Activated naive CD4-positive, alpha-beta T cell treated with anti-CD3 and anti-CD28 coated beads, Interleukin-2, amount 10 ng/mL, durations not matched to agents 7 days and 5 days (primary cell): ENCODE results near the gene PCYT1A.

ENCODE experiments used
- CTCF ChIA-PET: fragments of 350-600 bp; sonication (Branson Sonifier 250); formaldehyde crosslinking; loops from one replicate; lab custom pipeline; 2021; ENCODE audit warnings: antibody characterized with exemption; lab: Charles Lee
- DNase-seq: peaks from one replicate; pipeline ENCODE4 v3.0.0-alpha.2; 2020
- H3K27ac Mint-ChIP-seq: one replicate; pipeline ENCODE4 v1.8.0; 2021; ENCODE audit warnings: mild to moderate bottlenecking, moderate library complexity, mixed read lengths
- H3K27me3 Mint-ChIP-seq: one replicate; pipeline ENCODE4 v1.8.0; 2021; ENCODE audit warnings: mild to moderate bottlenecking, mixed read lengths
- H3K36me3 Mint-ChIP-seq: one replicate; pipeline ENCODE4 v1.8.0; 2021; ENCODE audit warnings: mixed read lengths
- H3K4me1 Mint-ChIP-seq: one replicate; pipeline ENCODE4 v1.8.0; 2021; ENCODE audit warnings: mixed read lengths
- H3K4me3 Mint-ChIP-seq: one replicate; pipeline ENCODE4 v1.8.0; 2021; ENCODE audit warnings: mild to moderate bottlenecking, moderate library complexity, mixed read lengths
- H3K9me3 Mint-ChIP-seq: one replicate; pipeline ENCODE4 v1.8.0; 2021; ENCODE audit warnings: mixed read lengths

PCYT1A gene

GRCh38 chr3:196238612-196239560 is 48.6 kb downstream of the PCYT1A start:
- Mint-ChIP-seq H3K4me3 (no peak overlapping the region), H3K9me3 (no peaks in the 10 kb centered on the region), H3K36me3 (peaks cover 50% of the 10 kb centered on the region), H3K27me3 (no peaks in the 10 kb centered on the region), H3K27ac (no peak overlapping the region), H3K4me1 (peaks cover 4% of the 10 kb centered on the region)
- CTCF ChIA-PET, result no interaction called here
- DNase-seq, result no peak

GRCh38 chr3:196237203-196237602 is 50.3 kb downstream of the PCYT1A start:
- Mint-ChIP-seq H3K4me3 (no peak overlapping the region), H3K27ac (no peak overlapping the region), H3K9me3 (no peaks in the 10 kb centered on the region), H3K27me3 (no peaks in the 10 kb centered on the region), H3K36me3 (peaks cover 42% of the 10 kb centered on the region), H3K4me1 (peaks cover 4% of the 10 kb centered on the region)
- CTCF ChIA-PET, result interaction anchor here (0.7 kb wide), 1 partner anchor 285 kb away, joined by 3 read pairs; no protein-coding TSS in a partner anchor
- no peak for DNase-seq

- peaks cover 32% of the 10 kb centered on the region for H3K36me3 Mint-ChIP-seq
- CTCF ChIA-PET, result no interaction called here
- H3K27ac Mint-ChIP-seq, result peak overlapping the region; percentile 8
- H3K4me3 Mint-ChIP-seq, result no peak overlapping the region
- DNase-seq, result no peak
- H3K4me1 Mint-ChIP-seq, result peaks cover 4% of the 10 kb centered on the region
- H3K9me3 Mint-ChIP-seq, result no peaks in the 10 kb centered on the region
- no peaks in the 10 kb centered on the region for H3K27me3 Mint-ChIP-seq
These were observed 51.3 kb downstream of the PCYT1A start for GRCh38 chr3:196236223-196236622.

- Mint-ChIP-seq H3K27me3 (no peaks in the 10 kb centered on the region), H3K4me1 (peaks cover 4% of the 10 kb centered on the region), H3K36me3 (peaks cover 32% of the 10 kb centered on the region), H3K9me3 (no peaks in the 10 kb centered on the region), H3K27ac (no peak overlapping the region), H3K4me3 (no peak overlapping the region)
- no peak for DNase-seq
- CTCF ChIA-PET, result no interaction called here
These were observed 51.9 kb downstream of the PCYT1A start for GRCh38 chr3:196235452-196236122.

GRCh38 chr3:196232882-196233251 is 54.7 kb downstream of the PCYT1A start:
- H3K4me1 Mint-ChIP-seq, result peaks cover 4% of the 10 kb centered on the region
- DNase-seq, result no peak
- H3K9me3 Mint-ChIP-seq, result no peaks in the 10 kb centered on the region
- CTCF ChIA-PET, result no interaction called here
- no peaks in the 10 kb centered on the region for H3K27me3 Mint-ChIP-seq
- H3K4me3 Mint-ChIP-seq, result no peak overlapping the region
- peaks cover 15% of the 10 kb centered on the region for H3K36me3 Mint-ChIP-seq
- H3K27ac Mint-ChIP-seq, result no peak overlapping the region

- H3K36me3 Mint-ChIP-seq, result peaks cover 13% of the 10 kb centered on the region
- no peak overlapping the region for H3K4me3 Mint-ChIP-seq
- peaks cover 2% of the 10 kb centered on the region for H3K4me1 Mint-ChIP-seq
- CTCF ChIA-PET, result no interaction called here
- H3K9me3 Mint-ChIP-seq, result no peaks in the 10 kb centered on the region
- H3K27ac Mint-ChIP-seq, result no peak overlapping the region
- H3K27me3 Mint-ChIP-seq, result no peaks in the 10 kb centered on the region
- no peak for DNase-seq
These were observed 55.2 kb downstream of the PCYT1A start for GRCh38 chr3:196232154-196232881.

GRCh38 chr3:196227629-196228493 is 59.7 kb downstream of the PCYT1A start:
- no peaks in the 10 kb centered on the region for H3K36me3 Mint-ChIP-seq
- H3K27me3 Mint-ChIP-seq, result peaks cover 9% of the 10 kb centered on the region
- CTCF ChIA-PET, result interaction anchor here (0.6 to 2.8 kb wide), 2 partner anchors 246 to 295 kb away, joined by 4 to 7 read pairs; no protein-coding TSS in a partner anchor
- DNase-seq, result no peak
- no peak overlapping the region for H3K27ac Mint-ChIP-seq
- H3K4me3 Mint-ChIP-seq, result no peak overlapping the region
- no peaks in the 10 kb centered on the region for H3K9me3 Mint-ChIP-seq
- no peaks in the 10 kb centered on the region for H3K4me1 Mint-ChIP-seq

GRCh38 chr3:196227121-196227561 is 60.4 kb downstream of the PCYT1A start:
- CTCF ChIA-PET, result interaction anchor here (2.8 kb wide), 1 partner anchor 295 kb away, joined by 7 read pairs; no protein-coding TSS in a partner anchor
- Mint-ChIP-seq H3K9me3 (no peaks in the 10 kb centered on the region), H3K36me3 (no peaks in the 10 kb centered on the region), H3K4me1 (no peaks in the 10 kb centered on the region), H3K27ac (no peak overlapping the region), H3K27me3 (peaks cover 9% of the 10 kb centered on the region), H3K4me3 (no peak overlapping the region)
- DNase-seq, result no peak

GRCh38 chr3:196225763-196226364 is 61.7 kb downstream of the PCYT1A start:
- Mint-ChIP-seq H3K9me3 (no peaks in the 10 kb centered on the region), H3K27me3 (peaks cover 9% of the 10 kb centered on the region), H3K36me3 (no peaks in the 10 kb centered on the region), H3K27ac (no peak overlapping the region), H3K4me1 (no peaks in the 10 kb centered on the region), H3K4me3 (no peak overlapping the region)
- CTCF ChIA-PET, result no interaction called here
- DNase-seq, result no peak

GRCh38 chr3:196225086-196225485 is 62.4 kb downstream of the PCYT1A start:
- CTCF ChIA-PET, result no interaction called here
- Mint-ChIP-seq H3K9me3 (no peaks in the 10 kb centered on the region), H3K27ac (no peak overlapping the region), H3K4me1 (peaks cover 4% of the 10 kb centered on the region), H3K4me3 (no peak overlapping the region), H3K36me3 (no peaks in the 10 kb centered on the region), H3K27me3 (peaks cover 9% of the 10 kb centered on the region)
- DNase-seq, result no peak

GRCh38 chr3:196222876-196223595 is 64.5 kb downstream of the PCYT1A start:
- no peak overlapping the region for H3K4me3 Mint-ChIP-seq
- no peak overlapping the region for H3K27ac Mint-ChIP-seq
- CTCF ChIA-PET, result no interaction called here
- peaks cover 23% of the 10 kb centered on the region for H3K4me1 Mint-ChIP-seq
- no peak for DNase-seq
- peaks cover 9% of the 10 kb centered on the region for H3K27me3 Mint-ChIP-seq
- no peaks in the 10 kb centered on the region for H3K36me3 Mint-ChIP-seq
- no peaks in the 10 kb centered on the region for H3K9me3 Mint-ChIP-seq

GRCh38 chr3:196220991-196221390 is 66.5 kb downstream of the PCYT1A start:
- Mint-ChIP-seq H3K27me3 (peaks cover 14% of the 10 kb centered on the region), H3K9me3 (no peaks in the 10 kb centered on the region)

More at GRCh38 chr3:196220991-196221390, 66.5 kb downstream of the PCYT1A start:
- Mint-ChIP-seq H3K27ac (no peak overlapping the region), H3K36me3 (no peaks in the 10 kb centered on the region), H3K4me1 (peaks cover 31% of the 10 kb centered on the region), H3K4me3 (no peak overlapping the region)
- no peak for DNase-seq
- CTCF ChIA-PET, result interaction anchor here (1.3 kb wide), 1 partner anchor 301 kb away, joined by 3 read pairs; no protein-coding TSS in a partner anchor
